GM21786 (cell line): ENCODE measurements around the gene TIGD3.

Experiments used
- ATAC-seq: cut with Tn5 transposase; IDR thresholded peaks from one replicate; pipeline ENCODE4 v1.9.1; 2021; ENCODE audit not compliant: unreplicated experiment

Gene TIGD3

DNA sequence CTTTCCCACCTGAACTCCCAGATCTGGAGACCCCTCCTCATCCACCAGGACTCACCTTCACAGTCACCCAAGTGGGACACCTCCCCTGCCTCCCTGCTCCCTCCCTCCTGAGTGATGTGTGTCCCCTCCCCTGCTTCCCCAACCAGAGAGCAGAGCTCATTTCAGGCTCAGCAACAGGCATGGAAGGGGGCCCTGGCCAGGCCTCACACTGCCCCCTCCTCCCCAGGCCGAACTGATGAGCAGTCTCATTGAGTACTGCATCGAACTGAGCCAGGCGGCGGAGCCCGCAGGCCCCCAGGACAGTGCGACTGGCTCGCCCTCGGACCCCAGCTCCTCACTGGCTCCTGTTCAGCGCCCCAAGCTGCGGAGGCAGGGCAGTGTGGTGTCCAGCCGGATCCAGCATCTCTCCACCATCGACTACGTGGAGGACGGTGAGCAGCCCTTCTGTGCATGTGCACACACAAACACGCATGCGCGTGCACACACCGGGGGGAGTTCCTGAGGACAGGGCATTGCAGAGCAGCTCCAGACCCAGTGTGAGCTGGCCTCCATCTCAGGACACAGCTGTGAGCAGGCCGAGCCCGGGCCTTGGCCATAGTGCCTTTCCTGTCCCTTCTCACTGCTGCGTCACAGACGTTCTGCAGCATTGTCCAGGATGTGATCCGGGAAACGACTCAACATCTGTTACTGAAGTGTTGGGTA is 50.2 kb downstream of the TIGD3 start:
- ATAC-seq, result no peak
